Mesenteric fat pad (tissue), 1 donor: ENCODE results near the gene BCAS1. TPM values are rescaled to one million over a fixed set of nuclear protein-coding genes. Genes with fewer than 3 reads are reported as not detected.

Experiments
- DNase-seq: peaks from one replicate; pipeline ENCODE4 v3.0.0-alpha.2; 2020; ENCODE audit warnings: low spot score
- microRNA-seq: library from miRNA; unstranded; fragments of <30 nt; microRNA quantifications from one replicate; pipeline ENCODE4 v1.2.0, GENCODE V29; 2020; ENCODE audit warnings: borderline number of aligned reads
- total RNA-seq: library from RNA; stranded (reverse); fragmentation: NEBNext Ultra II Directional; extraction: Animal tissue kit (Norgen Biotek cat#: 25700); gene quantifications from one replicate; pipeline ENCODE4 v1.2.1, GENCODE V29; 2021
- donor health status: DM: yes; HTN: yes; CAD: no.

Gene BCAS1
- total RNA-seq, 1 donor from 2014 or later, result 0.51 TPM

DNA sequence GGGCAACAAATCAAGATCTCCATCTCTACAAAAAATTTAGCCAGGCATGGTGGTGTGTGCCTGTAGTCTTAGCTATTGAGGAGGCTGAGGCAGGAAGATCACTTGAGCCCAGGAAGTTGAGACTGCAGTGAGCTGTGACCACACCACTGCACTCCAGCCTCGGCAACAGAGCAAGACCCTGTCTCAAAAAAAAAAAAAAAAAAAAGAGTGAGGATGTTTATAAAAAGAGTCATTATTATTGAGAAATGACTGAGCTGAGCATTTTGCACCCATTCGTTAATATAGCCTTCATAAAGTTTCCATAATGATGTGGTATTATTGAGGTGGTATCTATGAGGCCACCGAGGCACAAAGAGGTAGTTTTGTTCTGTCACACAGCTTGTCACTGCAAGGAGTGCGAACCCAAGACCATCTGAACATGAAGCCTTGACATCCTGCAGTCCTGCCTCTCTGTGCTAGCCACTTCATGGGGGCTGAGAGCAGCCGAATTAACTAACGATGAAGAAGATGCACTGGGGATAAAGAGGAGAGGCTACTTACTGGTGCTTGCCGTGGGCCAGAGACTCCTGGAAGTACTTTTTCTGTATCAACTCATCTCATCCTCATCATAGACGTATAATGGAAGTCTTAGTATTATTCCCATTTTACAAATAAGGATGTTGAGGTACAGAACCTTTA, 175.5 kb downstream of the BCAS1 start:
- DNase-seq, result no peak

Small RNA genes lying within 50 kb of the gene (microRNA-seq; reads per million reads assigned to microRNA genes)
- gene MIR4756, result not detected

Other genes with a start within 250 kb of the BCAS1 start
- not detected for gene CYP24A1, start 103.4 kb upstream of the BCAS1 start, total RNA-seq
- gene PFDN4, start 137.5 kb upstream of the BCAS1 start, total RNA-seq, result 19.8 TPM